Measurements from ENCODE around the gene RFPL4A. TPM values are rescaled to one million over a fixed set of nuclear protein-coding genes. Genes with fewer than 3 reads are reported as not detected.
"Not testable (repeated sequence)": the region's sequence is repeated elsewhere in the genome, so short reads cannot be mapped to it uniquely, and the experiment has no call there.

The RFPL4A gene
- total and polyA plus RNA-seq, 8 donors, result 1.7 TPM; not detected in 7

GRCh38 chr19:55766466-55766865 lies 7.6 kb downstream of the RFPL4A start:
- no peaks in the 10 kb centered on the region for H3K36me3 ChIP-seq
- H3K27me3 ChIP-seq, result peaks cover 0 to 41% (median 0%) of the 10 kb centered on the region in 3 donors
- no peaks in the 10 kb centered on the region for H3K4me1 ChIP-seq
- H3K4me3 ChIP-seq, result no peak overlapping the region
- no peak overlapping the region for H3K27ac ChIP-seq
- H3K9me3 ChIP-seq, result peaks cover 0 to 13% (median 2%) of the 10 kb centered on the region in 4 donors
- WGBS, 5 donors, result 59 to 82% (median 66%) methylated on average over 6 to 7 of the region's 7 CpGs
- intact Hi-C loops (cut with DNase I; ENCODE audit: low total_unique reads), result no loop called here
- TF ChIP-seq POLR2AphosphoS5 (IDR thresholded peaks at IDR 0.05), result no peak
- TF ChIP-seq EP300 (IDR thresholded peaks at IDR 0.05), result no peak
- TF ChIP-seq CTCF (IDR thresholded peaks at IDR 0.05), result no peak
- TF ChIP-seq POLR2A (IDR thresholded peaks at IDR 0.05), result no peak
- DNase-seq, result no peak

- peaks cover 0 to 13% (median 2%) of the 10 kb centered on the region in 4 donors for H3K9me3 ChIP-seq
- H3K4me3 ChIP-seq; intact Hi-C loops (cut with DNase I; ENCODE audit: low total_unique reads); H3K4me1 ChIP-seq; DNase-seq; H3K27ac ChIP-seq; H3K36me3 ChIP-seq: not testable (repeated sequence)
- peaks cover 0 to 45% (median 0%) of the 10 kb centered on the region in 3 donors for H3K27me3 ChIP-seq
- WGBS, 5 donors, result 76 to 83% (median 81%) methylated on average over 5 to 6 of the region's 6 CpGs
Measured at GRCh38 chr19:55768818-55769217, 9.9 kb downstream of the RFPL4A start, which contains the start of gene RFPL4AL1. Gene RFPL4AL1, plus strand, starts transcription at chr19:55769118. Its CDS starts 2,687 bp downstream, at chr19:55771805.

GRCh38 chr19:55769632-55770031 lies 10.7 kb downstream of the RFPL4A start:
- H3K4me3 ChIP-seq; DNase-seq; H3K36me3 ChIP-seq; H3K27ac ChIP-seq; H3K4me1 ChIP-seq; intact Hi-C loops (cut with DNase I; ENCODE audit: low total_unique reads): not testable (repeated sequence)
- Histone ChIP-seq H3K9me3 (peaks cover 0 to 13% (median 2%) of the 10 kb centered on the region in 4 donors), H3K27me3 (peaks cover 0 to 40% (median 0%) of the 10 kb centered on the region in 3 donors)
- 36 to 59% (median 51%) methylated on average over 2 to 3 of the region's 3 CpGs for WGBS, 5 donors

GRCh38 chr19:55777528-55777927 lies 18.6 kb downstream of the RFPL4A start:
- Histone ChIP-seq H3K27ac (no peak overlapping the region), H3K27me3 (peaks cover 0 to 15% (median 0%) of the 10 kb centered on the region in 3 donors), H3K9me3 (no peaks in the 10 kb centered on the region), H3K4me1 (no peaks in the 10 kb centered on the region), H3K4me3 (no peak overlapping the region), H3K36me3 (no peaks in the 10 kb centered on the region)
- intact Hi-C loops (cut with DNase I; ENCODE audit: low total_unique reads), result no loop called here
- DNase-seq, result no peak
- WGBS, 5 donors, result 31 to 37% (median 35%) methylated on average over 7 of the region's 7 CpGs
- TF ChIP-seq POLR2A (IDR thresholded peaks at IDR 0.05), result no peak
- TF ChIP-seq POLR2AphosphoS5 (IDR thresholded peaks at IDR 0.05), result no peak
- TF ChIP-seq EP300 (IDR thresholded peaks at IDR 0.05), result no peak
- TF ChIP-seq CTCF (IDR thresholded peaks at IDR 0.05), result no peak

GRCh38 chr19:55778331-55778730 lies 19.4 kb downstream of the RFPL4A start:
- peaks cover 0 to 15% (median 0%) of the 10 kb centered on the region in 3 donors for H3K27me3 ChIP-seq
- no peak overlapping the region for H3K27ac ChIP-seq
- no peak overlapping the region for H3K4me3 ChIP-seq
- no peak for DNase-seq
- intact Hi-C loops (cut with DNase I; ENCODE audit: low total_unique reads), result no loop called here
- no peaks in the 10 kb centered on the region for H3K4me1 ChIP-seq
- WGBS, 5 donors, result 83 to 86% (median 84%) methylated on average over 16 of the region's 16 CpGs
- H3K36me3 ChIP-seq, result no peaks in the 10 kb centered on the region
- no peaks in the 10 kb centered on the region for H3K9me3 ChIP-seq
- TF ChIP-seq POLR2A (IDR thresholded peaks at IDR 0.05), result no peak

GRCh38 chr19:55781112-55781511 lies 22.2 kb downstream of the RFPL4A start:
- H3K4me3 ChIP-seq, result no peak overlapping the region
- H3K4me1 ChIP-seq, result no peaks in the 10 kb centered on the region
- peaks cover 0 to 9% (median 0%) of the 10 kb centered on the region in 3 donors for H3K27me3 ChIP-seq
- WGBS, 5 donors, result 71 to 85% (median 80%) methylated on average over 5 of the region's 5 CpGs
- DNase-seq, result no peak
- H3K9me3 ChIP-seq, result no peaks in the 10 kb centered on the region
- intact Hi-C loops (cut with DNase I; ENCODE audit: low total_unique reads), result no loop called here
- TF ChIP-seq POLR2A (IDR thresholded peaks at IDR 0.05), result no peak
- TF ChIP-seq POLR2AphosphoS5 (IDR thresholded peaks at IDR 0.05), result no peak
- no peak for TF ChIP-seq CTCF (IDR thresholded peaks at IDR 0.05)
- no peak for TF ChIP-seq EP300 (IDR thresholded peaks at IDR 0.05)
- no peaks in the 10 kb centered on the region for H3K36me3 ChIP-seq
- no peak overlapping the region for H3K27ac ChIP-seq
